Tibial nerve (tissue), 3 donors: ENCODE measurements around the gene TFG.

Experiments
- CTCF ChIP-seq, 5 experiments: fragments of 200-600 bp in 3 of 5; fragments of 450-650 bp in 2 of 5; sonication (generic) in 3 of 5; IDR thresholded peaks; one replicate each; pipeline ENCODE4 v1.5.1; 2016 to 2019; ENCODE audit warnings: antibody characterized with exemption in 5 of 5, mild to moderate bottlenecking in 3 of 5, moderate library complexity in 2 of 5
- POLR2A ChIP-seq, 2 donors: fragments of 450-650 bp; IDR thresholded peaks; one replicate each; pipeline ENCODE4 v1.6.1; 2017; ENCODE audit warnings: antibody characterized with exemption in 2 of 2, mild to moderate bottlenecking in 2 of 2, moderate library complexity in 2 of 2

GRCh38 chr3:100782906-100783305 lies 73.6 kb downstream of the TFG start:
- no peak for TF ChIP-seq CTCF (IDR thresholded peaks at IDR 0.05)
- no peak for TF ChIP-seq POLR2A (IDR thresholded peaks at IDR 0.05)
